Smooth muscle cell (in vitro differentiated cells): ENCODE data around the gene PCDHGA3. TPM values are rescaled to one million over a fixed set of nuclear protein-coding genes. Genes with fewer than 3 reads are reported as not detected.
"Not testable (repeated sequence)": the region's sequence is repeated elsewhere in the genome, so short reads cannot be mapped to it uniquely, and the experiment has no call there.

Experiments used
- DNase-seq: peaks from one replicate; lab custom pipeline; 2025; ENCODE audit not compliant: unreplicated experiment; lab: John Stamatoyannopoulos, UW
- H2AFZ ChIP-seq: fragments of 200-600 bp; sonication (generic); 2 replicates; pipeline ENCODE4 v1.6.0; 2016; ENCODE audit warnings: antibody characterized with exemption, low read depth, mild to moderate bottlenecking
- H3F3A ChIP-seq: fragments of 200-600 bp; sonication (generic); 2 replicates; pipeline ENCODE4 v1.6.0; 2017; ENCODE audit warnings: antibody characterized with exemption, low read depth
- H3K27ac ChIP-seq: fragments of 200-600 bp; sonication (generic); 2 replicates; pipeline ENCODE4 v1.5.1; 2016; ENCODE audit warnings: low read depth, mild to moderate bottlenecking
- H3K27me3 ChIP-seq: fragments of 200-600 bp; sonication (generic); 2 replicates; pipeline ENCODE4 v1.6.1; 2016; ENCODE audit warnings: low read depth, mild to moderate bottlenecking
- H3K36me3 ChIP-seq: fragments of 200-600 bp; sonication (generic); 2 replicates; pipeline ENCODE4 v1.5.1; 2016; ENCODE audit warnings: low read depth
- H3K4me1 ChIP-seq: fragments of 200-600 bp; sonication (generic); 2 replicates; pipeline ENCODE4 v1.5.1; 2016; ENCODE audit warnings: low read depth
- H3K4me2 ChIP-seq: fragments of 200-600 bp; sonication (generic); 2 replicates; pipeline ENCODE4 v1.6.0; 2016; ENCODE audit warnings: mild to moderate bottlenecking
- H3K4me3 ChIP-seq: fragments of 200-600 bp; sonication (generic); 2 replicates; pipeline ENCODE4 v1.5.1; 2016; ENCODE audit warnings: mild to moderate bottlenecking
- H3K79me2 ChIP-seq: fragments of 200-600 bp; sonication (generic); 2 replicates; pipeline ENCODE4 v1.6.0; 2016; ENCODE audit warnings: low read depth, mild to moderate bottlenecking
- H3K9ac ChIP-seq: fragments of 200-600 bp; sonication (generic); 2 replicates; pipeline ENCODE4 v1.6.0; 2016; ENCODE audit warnings: low read depth
- H3K9me3 ChIP-seq: fragments of 200-600 bp; sonication (generic); replicated peaks from 2 replicates; pipeline ENCODE4 v1.5.1; 2016; ENCODE audit warnings: low read depth
- H4K20me1 ChIP-seq: fragments of 200-600 bp; sonication (generic); 2 replicates; pipeline ENCODE4 v1.6.0; 2016; ENCODE audit warnings: low read depth
- CTCF ChIP-seq: fragments of 200-600 bp; sonication (generic); IDR thresholded peaks from 2 replicates; pipeline ENCODE4 v1.5.1; 2017; ENCODE audit warnings: borderline replicate concordance, mild to moderate bottlenecking, antibody characterized with exemption; ENCODE audit not compliant: insufficient read depth, poor library complexity, severe bottlenecking
- WGBS: methylation state at CpG from one replicate; pipeline ENCODE4 v1.1.7; 2016; ENCODE audit warnings: low lambda C conversion rate; 5-methylcytosine and 5-hydroxymethylcytosine counted together
- polyA plus RNA-seq: library from polyadenylated mRNA; unstranded; fragments of >200 nt; fragmentation: Nextera tagmentation; extraction: Ambion mirVana; gene quantifications from 2 replicates; pipeline ENCODE4 v1.2.1, GENCODE V29; 2016
- total RNA-seq: library from RNA; depleted of rRNA; stranded (reverse); fragments of >200 nt; gene quantifications from 2 replicates; pipeline ENCODE4 v1.2.3, GENCODE V29; 2014

The PCDHGA3 gene
- total and polyA plus RNA-seq, 2 experiments from 2014 or later = not detected

GRCh38 chr5:141313711-141314110 is 29.9 kb upstream of the PCDHGA3 start:
- no peaks in the 10 kb centered on the region for H3K4me1 ChIP-seq
- H3K27me3 ChIP-seq = no peaks in the 10 kb centered on the region
- H3K79me2 ChIP-seq = peaks cover 44% of the 10 kb centered on the region
- H3K4me2 ChIP-seq = no peak overlapping the region
- no peak overlapping the region for H3K27ac ChIP-seq
- H4K20me1 ChIP-seq = no peaks in the 10 kb centered on the region
- peaks cover 50% of the 10 kb centered on the region for H3K9me3 ChIP-seq
- no peak overlapping the region for H2AFZ ChIP-seq
- H3F3A ChIP-seq = no peaks in the 10 kb centered on the region
- peaks cover 55% of the 10 kb centered on the region for H3K36me3 ChIP-seq
- no peak overlapping the region for H3K9ac ChIP-seq
- no peak overlapping the region for H3K4me3 ChIP-seq
- no peak for DNase-seq
- TF ChIP-seq CTCF = no peak

GRCh38 chr5:141316963-141317362 is 26.7 kb upstream of the PCDHGA3 start:
- not testable (repeated sequence) for H4K20me1 ChIP-seq, H3K4me2 ChIP-seq, H3K27ac ChIP-seq, H3K9ac ChIP-seq, H2AFZ ChIP-seq, H3K27me3 ChIP-seq, H3K4me1 ChIP-seq, DNase-seq, H3K4me3 ChIP-seq
- WGBS = 95% methylated on average over 4 of the region's 4 CpGs
- peaks cover 57% of the 10 kb centered on the region for H3K9me3 ChIP-seq
- H3K36me3 ChIP-seq = peaks cover 61% of the 10 kb centered on the region
- H3K79me2 ChIP-seq = peaks cover 57% of the 10 kb centered on the region
- peaks cover 13% of the 10 kb centered on the region for H3F3A ChIP-seq

GRCh38 chr5:141319202-141319601 is 24.4 kb upstream of the PCDHGA3 start:
- H3K27ac ChIP-seq = peak overlapping the region; percentile 97
- peak overlapping the region; percentile 85 for H3K4me3 ChIP-seq
- H3K4me1 ChIP-seq = no peaks in the 10 kb centered on the region
- no peaks in the 10 kb centered on the region for H4K20me1 ChIP-seq
- H2AFZ ChIP-seq = no peak overlapping the region
- peaks cover 13% of the 10 kb centered on the region for H3F3A ChIP-seq
- H3K9ac ChIP-seq = no peak overlapping the region
- peaks cover 58% of the 10 kb centered on the region for H3K36me3 ChIP-seq
- H3K9me3 ChIP-seq = peaks cover 46% of the 10 kb centered on the region
- H3K4me2 ChIP-seq = peak overlapping the region; percentile 87
- TF ChIP-seq CTCF = no peak
- DNase-seq = no peak
- 93% methylated on average over 6 of the region's 6 CpGs for WGBS
- peaks cover 47% of the 10 kb centered on the region for H3K79me2 ChIP-seq
- no peaks in the 10 kb centered on the region for H3K27me3 ChIP-seq

GRCh38 chr5:141319699-141320098 is 23.9 kb upstream of the PCDHGA3 start:
- no peak overlapping the region for H2AFZ ChIP-seq
- TF ChIP-seq CTCF = no peak
- peak overlapping the region; percentile 85 for H3K4me3 ChIP-seq
- peaks cover 13% of the 10 kb centered on the region for H3F3A ChIP-seq
- peaks cover 42% of the 10 kb centered on the region for H3K9me3 ChIP-seq
- H3K9ac ChIP-seq = no peak overlapping the region
- H3K36me3 ChIP-seq = peaks cover 53% of the 10 kb centered on the region
- peak overlapping the region; percentile 87 for H3K4me2 ChIP-seq
- peaks cover 42% of the 10 kb centered on the region for H3K79me2 ChIP-seq
- peak overlapping the region; percentile 97 for H3K27ac ChIP-seq
- no peak for DNase-seq
- no peaks in the 10 kb centered on the region for H3K27me3 ChIP-seq
- 73% methylated on average over 5 of the region's 5 CpGs for WGBS
- H4K20me1 ChIP-seq = no peaks in the 10 kb centered on the region
- H3K4me1 ChIP-seq = no peaks in the 10 kb centered on the region
